H9 (cell line): Measurements from ENCODE around the gene DNAJC12. TPM values are rescaled to one million over a fixed set of nuclear protein-coding genes. Genes with fewer than 3 reads are reported as not detected.

Experiments
- DNase-seq: peaks from one replicate; pipeline ENCODE4 v3.0.0-alpha.2; 2017
- H2AFZ ChIP-seq: one replicate; pipeline ENCODE4 v1.6.1; 2013; ENCODE audit warnings: mild to moderate bottlenecking, low read length, control low read depth, moderate library complexity
- H2AK5ac ChIP-seq: 2 replicates; pipeline ENCODE4 v1.6.1; 2013; ENCODE audit warnings: low read length, control low read depth, mixed read lengths; ENCODE audit not compliant: insufficient read length
- H2BK120ac ChIP-seq: one replicate; pipeline ENCODE4 v1.6.1; 2013; ENCODE audit warnings: low read depth, mild to moderate bottlenecking, low read length, control low read depth, inconsistent platforms; ENCODE audit not compliant: poor library complexity, severe bottlenecking
- H2BK12ac ChIP-seq: 2 replicates; pipeline ENCODE4 v1.6.1; 2013; ENCODE audit warnings: low read length, control low read depth, mixed read lengths, low read depth; ENCODE audit not compliant: insufficient read length
- H2BK15ac ChIP-seq: 2 replicates; pipeline ENCODE4 v1.6.1; 2013; ENCODE audit warnings: low read depth, low read length, control low read depth
- H2BK20ac ChIP-seq: one replicate; pipeline ENCODE4 v1.6.1; 2013; ENCODE audit warnings: low read depth, mild to moderate bottlenecking, low read length, control low read depth, inconsistent platforms; ENCODE audit not compliant: poor library complexity, severe bottlenecking
- H2BK5ac ChIP-seq: 2 replicates; pipeline ENCODE4 v1.6.1; 2013; ENCODE audit warnings: low read length, control low read depth, mixed read lengths; ENCODE audit not compliant: insufficient read length
- H3K14ac ChIP-seq: 2 replicates; pipeline ENCODE4 v1.6.1; 2013; ENCODE audit warnings: low read length, control low read depth; ENCODE audit not compliant: insufficient read depth
- H3K18ac ChIP-seq: 2 replicates; pipeline ENCODE4 v1.6.1; 2013; ENCODE audit warnings: low read depth, mild to moderate bottlenecking, mixed read lengths, low read length, control low read depth; ENCODE audit not compliant: insufficient read length
- H3K23ac ChIP-seq: 2 replicates; pipeline ENCODE4 v1.6.1; 2013; ENCODE audit warnings: low read length, control low read depth, mixed read lengths, low read depth; ENCODE audit not compliant: insufficient read length
- H3K23me2 ChIP-seq: 2 replicates; pipeline ENCODE4 v1.6.1; 2013; ENCODE audit warnings: low read depth, mild to moderate bottlenecking, mixed read lengths, low read length, control low read depth; ENCODE audit not compliant: insufficient read length, poor library complexity, severe bottlenecking
- H3K27ac ChIP-seq: 2 replicates; pipeline ENCODE4 v1.5.1; 2013; ENCODE audit warnings: low read length, control low read depth, mixed read lengths, low read depth; ENCODE audit not compliant: insufficient read length
- H3K27me3 ChIP-seq: 2 replicates; pipeline ENCODE4 v1.6.1; 2013; ENCODE audit warnings: low read length, control low read depth, inconsistent platforms; ENCODE audit not compliant: insufficient read depth
- H3K4ac ChIP-seq: 2 replicates; pipeline ENCODE4 v1.6.1; 2013; ENCODE audit warnings: low read depth, mild to moderate bottlenecking, control low read depth, inconsistent platforms, low read length, moderate library complexity
- H3K4me1 ChIP-seq: 2 replicates; pipeline ENCODE4 v1.6.1; 2013; ENCODE audit warnings: low read length, control low read depth, inconsistent platforms; ENCODE audit not compliant: insufficient read depth
- H3K4me2 ChIP-seq: 2 replicates; pipeline ENCODE4 v1.6.1; 2013; ENCODE audit warnings: low read length, control low read depth, mixed read lengths; ENCODE audit not compliant: insufficient read length, insufficient read depth
- H3K56ac ChIP-seq: 2 replicates; pipeline ENCODE4 v1.6.1; 2013; ENCODE audit warnings: low read depth, mild to moderate bottlenecking, mixed read lengths, low read length, control low read depth; ENCODE audit not compliant: insufficient read length
- H3K79me1 ChIP-seq: 2 replicates; pipeline ENCODE4 v1.6.1; 2013; ENCODE audit warnings: low read depth, mild to moderate bottlenecking, moderate library complexity, low read length, control low read depth, inconsistent platforms; ENCODE audit not compliant: insufficient read depth, poor library complexity, severe bottlenecking
- H3K79me2 ChIP-seq: 2 replicates; pipeline ENCODE4 v1.6.1; 2013; ENCODE audit warnings: low read length, control low read depth, inconsistent platforms; ENCODE audit not compliant: insufficient read depth
- H3K9ac ChIP-seq: 2 replicates; pipeline ENCODE4 v1.6.1; 2013; ENCODE audit warnings: low read length, control low read depth, mixed read lengths; ENCODE audit not compliant: insufficient read length; ENCODE audit errors: extremely low read depth
- H3K9me3 ChIP-seq: one replicate; pipeline ENCODE4 v1.6.1; 2013; ENCODE audit warnings: low read depth, low read length, inconsistent platforms; ENCODE audit not compliant: control insufficient read depth
- H3T11ph ChIP-seq: one replicate; pipeline ENCODE4 v1.6.1; 2013; ENCODE audit warnings: mild to moderate bottlenecking, low read length, control low read depth, inconsistent platforms
- H4K20me1 ChIP-seq: one replicate; pipeline ENCODE4 v1.6.1; 2013; ENCODE audit not compliant: control insufficient read depth, insufficient read length, insufficient read depth
- H4K5ac ChIP-seq: 2 replicates; pipeline ENCODE4 v1.6.1; 2013; ENCODE audit warnings: low read depth, mild to moderate bottlenecking, mixed read lengths, low read length, control low read depth; ENCODE audit not compliant: insufficient read length
- H4K8ac ChIP-seq: replicated peaks from 2 replicates; pipeline ENCODE4 v1.6.1; 2013; ENCODE audit warnings: low read length, control low read depth, mixed read lengths, low read depth; ENCODE audit not compliant: insufficient read length
- H4K91ac ChIP-seq: 2 replicates; pipeline ENCODE4 v1.6.1; 2013; ENCODE audit warnings: low read depth, mild to moderate bottlenecking, moderate library complexity, mixed read lengths, low read length, control low read depth; ENCODE audit not compliant: insufficient read length
- H3K27ac Mint-ChIP-seq, 3 experiments: 2 replicates in 2 of 3; 3 replicates in 1 of 3; pipeline ENCODE4 v1.8.0; 2020 to 2021; ENCODE audit warnings: mixed read lengths in 3 of 3, mild to moderate bottlenecking in 1 of 3, moderate library complexity in 1 of 3
- H3K27me3 Mint-ChIP-seq: 2 replicates; pipeline ENCODE4 v1.8.0; 2021; ENCODE audit warnings: low read depth, mild to moderate bottlenecking, moderate library complexity, mixed read lengths
- H3K36me3 Mint-ChIP-seq, 3 experiments: 2 replicates in 2 of 3; 3 replicates in 1 of 3; pipeline ENCODE4 v1.8.0; 2020 to 2021; ENCODE audit warnings: low read depth in 3 of 3, mixed read lengths in 3 of 3; ENCODE audit not compliant: insufficient read depth in 1 of 3
- H3K4me1 Mint-ChIP-seq, 2 experiments: 2 replicates each; pipeline ENCODE4 v1.8.0; 2020; ENCODE audit warnings: mixed read lengths in 2 of 2
- H3K4me3 Mint-ChIP-seq, 2 experiments: 2 replicates in 1 of 2; 3 replicates in 1 of 2; pipeline ENCODE4 v1.8.0; 2020 to 2021; ENCODE audit warnings: mild to moderate bottlenecking in 2 of 2, mixed read lengths in 2 of 2, moderate library complexity in 1 of 2
- H3K9me3 Mint-ChIP-seq, 2 experiments: 2 replicates in 1 of 2; 3 replicates in 1 of 2; pipeline ENCODE4 v1.8.0; 2020; ENCODE audit warnings: mild to moderate bottlenecking in 2 of 2, mixed read lengths in 2 of 2, moderate library complexity in 1 of 2
- WGBS: extraction: QIAGEN DNeasy Blood & Tissue Kit; methylation state at CpG from one replicate; pipeline ENCODE4 v1.1.7; 2013; ENCODE audit warnings: missing lambda C conversion rate, low lambda C conversion rate, mixed read lengths; ENCODE audit not compliant: insufficient read length; ENCODE audit errors: extremely low coverage; 5-methylcytosine and 5-hydroxymethylcytosine counted together
- total RNA-seq: library from RNA; stranded (reverse); gene quantifications from 2 replicates; pipeline ENCODE4 v1.2.1, GENCODE V29; 2021
- TF ChIP-seq, protein P1 (sequence below): fragments of 200-600 bp; sonication (generic); conservative IDR thresholded peaks from 3 replicates; pipeline ENCODE4 v1.8.0; 2021; ENCODE audit warnings: antibody characterized with exemption, mild to moderate bottlenecking

Gene DNAJC12
- total RNA-seq, 1 experiment from 2014 or later, result 0.85 TPM

DNA sequence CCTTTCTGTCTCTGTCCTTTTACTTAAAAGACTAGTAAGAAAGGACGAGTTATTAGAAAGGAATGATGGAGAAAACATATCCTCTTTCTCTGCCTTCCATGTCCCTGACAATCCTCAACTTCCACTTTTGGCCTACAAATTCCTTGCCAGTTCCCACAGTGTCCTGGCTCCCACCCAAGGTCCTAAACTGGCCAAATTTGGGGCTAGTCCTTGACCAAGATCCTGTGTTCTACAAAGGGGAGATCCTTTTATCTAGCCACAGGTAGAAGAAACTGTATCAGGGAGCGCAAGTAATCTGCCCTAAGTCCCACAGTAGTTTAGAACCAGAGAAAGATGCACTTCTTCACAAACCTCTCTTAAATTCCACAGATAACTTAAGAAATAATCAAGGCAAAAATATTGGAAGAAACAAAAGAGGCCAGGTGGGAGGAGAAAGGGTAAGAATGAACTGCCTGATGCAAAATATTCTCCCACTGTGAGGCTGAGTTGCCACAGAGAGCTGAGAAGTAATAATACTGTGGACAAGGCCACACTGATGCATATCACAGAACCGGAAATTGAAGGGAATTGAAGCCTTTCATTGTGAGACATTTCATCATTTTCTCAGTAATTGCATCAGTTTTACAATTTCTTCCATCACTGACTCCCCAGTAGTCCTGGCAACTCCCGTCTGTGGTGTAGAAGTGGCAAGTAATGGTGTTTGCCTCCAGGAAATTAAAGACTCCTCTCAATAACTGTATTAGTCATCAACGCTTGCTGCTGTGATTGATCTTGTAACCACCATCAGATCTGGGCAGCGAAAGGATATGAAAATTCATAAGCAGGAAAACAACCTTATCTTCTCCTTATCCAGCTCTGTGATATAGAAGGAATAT is 47.2 kb downstream of the DNAJC12 start:
- no peaks in the 10 kb centered on the region for H3K23me2 ChIP-seq
- H3K79me1 ChIP-seq, result no peaks in the 10 kb centered on the region
- no peaks in the 10 kb centered on the region for H3K9me3 Mint-ChIP-seq
- TF ChIP-seq, protein P1, sequence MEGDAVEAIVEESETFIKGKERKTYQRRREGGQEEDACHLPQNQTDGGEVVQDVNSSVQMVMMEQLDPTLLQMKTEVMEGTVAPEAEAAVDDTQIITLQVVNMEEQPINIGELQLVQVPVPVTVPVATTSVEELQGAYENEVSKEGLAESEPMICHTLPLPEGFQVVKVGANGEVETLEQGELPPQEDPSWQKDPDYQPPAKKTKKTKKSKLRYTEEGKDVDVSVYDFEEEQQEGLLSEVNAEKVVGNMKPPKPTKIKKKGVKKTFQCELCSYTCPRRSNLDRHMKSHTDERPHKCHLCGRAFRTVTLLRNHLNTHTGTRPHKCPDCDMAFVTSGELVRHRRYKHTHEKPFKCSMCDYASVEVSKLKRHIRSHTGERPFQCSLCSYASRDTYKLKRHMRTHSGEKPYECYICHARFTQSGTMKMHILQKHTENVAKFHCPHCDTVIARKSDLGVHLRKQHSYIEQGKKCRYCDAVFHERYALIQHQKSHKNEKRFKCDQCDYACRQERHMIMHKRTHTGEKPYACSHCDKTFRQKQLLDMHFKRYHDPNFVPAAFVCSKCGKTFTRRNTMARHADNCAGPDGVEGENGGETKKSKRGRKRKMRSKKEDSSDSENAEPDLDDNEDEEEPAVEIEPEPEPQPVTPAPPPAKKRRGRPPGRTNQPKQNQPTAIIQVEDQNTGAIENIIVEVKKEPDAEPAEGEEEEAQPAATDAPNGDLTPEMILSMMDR, result no peak
- no peaks in the 10 kb centered on the region for H3K27me3 ChIP-seq
- no peak for DNase-seq
- H2BK12ac ChIP-seq, result no peak overlapping the region
- peak overlapping the region; percentile 63 to 87 (median 64); a peak in 3 of 7 replicates for H3K27ac Mint-ChIP-seq
- H3K4me1 Mint-ChIP-seq, result peaks cover 45 to 53% of the 10 kb centered on the region in 2 experiments
- no peak overlapping the region for H2BK15ac ChIP-seq
- H4K5ac ChIP-seq, result no peak overlapping the region
- H2BK5ac ChIP-seq, result no peak overlapping the region
- no peak overlapping the region for H3T11ph ChIP-seq
- H3K56ac ChIP-seq, result no peak overlapping the region
- H4K91ac ChIP-seq, result no peak overlapping the region
- no peak overlapping the region for H3K18ac ChIP-seq
- H3K79me2 ChIP-seq, result no peaks in the 10 kb centered on the region
- H2AK5ac ChIP-seq, result no peak overlapping the region
- no peaks in the 10 kb centered on the region for H4K20me1 ChIP-seq
- WGBS, result no CpG with 5 or more reads among the region's 6 CpGs
- no peaks in the 10 kb centered on the region for H3K9me3 ChIP-seq
- no peak overlapping the region for H3K4me3 Mint-ChIP-seq
- no peak overlapping the region for H2AFZ ChIP-seq
- no peak overlapping the region for H3K4ac ChIP-seq
- H3K4me2 ChIP-seq, result no peak overlapping the region
- no peaks in the 10 kb centered on the region; a peak in 1 of 7 replicates for H3K36me3 Mint-ChIP-seq
- H3K4me1 ChIP-seq, result peaks cover 5% of the 10 kb centered on the region; the same call in 1 of the 2 replicates
- no peak overlapping the region for H2BK20ac ChIP-seq
- H3K27me3 Mint-ChIP-seq, result no peaks in the 10 kb centered on the region
- H3K27ac ChIP-seq, result no peak overlapping the region
- H4K8ac ChIP-seq, result no peak overlapping the region
- H3K9ac ChIP-seq, result no peak overlapping the region
- H2BK120ac ChIP-seq, result no peak overlapping the region
- no peak overlapping the region for H3K14ac ChIP-seq
- H3K23ac ChIP-seq, result no peak overlapping the region
